PFSK-1 (cell line): ENCODE results near the gene ZBED4.

Source experiments
- FOXP2 ChIP-seq: optimal IDR thresholded peaks from 2 replicates; pipeline ENCODE3; 2011; ENCODE audit warnings: borderline replicate concordance, control low read depth, inconsistent platforms; ENCODE audit not compliant: insufficient read depth; ENCODE audit errors: extremely low read length, extremely low read depth
- POLR2AphosphoS5 ChIP-seq: IDR thresholded peaks from 2 replicates; pipeline ENCODE4 v1.6.1; 2012; ENCODE audit warnings: low read depth, mild to moderate bottlenecking, control low read depth, low read length, moderate library complexity
- REST ChIP-seq, 2 experiments: IDR thresholded peaks; 2 replicates each; pipeline versions ENCODE4 v1.6.1 to v1.8.0; 2011 to 2012; ENCODE audit warnings: low read depth in 2 of 2, low read length in 2 of 2, control low read depth in 1 of 2, inconsistent platforms in 1 of 2, mild to moderate bottlenecking in 1 of 2, moderate library complexity in 1 of 2; ENCODE audit not compliant: insufficient read depth in 1 of 2
- SIN3A ChIP-seq: IDR thresholded peaks from 2 replicates; pipeline ENCODE4 v1.6.1; 2012; ENCODE audit warnings: mild to moderate bottlenecking, low read length, moderate library complexity, borderline replicate concordance; ENCODE audit not compliant: insufficient read depth
- TAF1 ChIP-seq: IDR thresholded peaks from 2 replicates; pipeline ENCODE4 v1.6.1; 2012; ENCODE audit warnings: low read length, control low read depth, borderline replicate concordance; ENCODE audit not compliant: insufficient read depth

ZBED4 gene

GRCh38 chr22:49928185-49928495 is 74.5 kb downstream of the ZBED4 start:
- TF ChIP-seq FOXP2 (no peak), REST (IDR thresholded peaks at IDR 0.05; ENCODE audit: insufficient read depth in 1 of 2, low read depth in 2 of 2, low read length in 2 of 2) (no peak), POLR2AphosphoS5 (no peak), SIN3A (no peak), TAF1 (no peak)

- TF ChIP-seq FOXP2 (no peak), POLR2AphosphoS5 (no peak), REST (IDR thresholded peaks at IDR 0.05; ENCODE audit: insufficient read depth in 1 of 2, low read depth in 2 of 2, low read length in 2 of 2) (no peak), SIN3A (no peak), TAF1 (no peak)
Measured at GRCh38 chr22:49928555-49929210, 75.0 kb downstream of the ZBED4 start.

- TF ChIP-seq REST (IDR thresholded peaks at IDR 0.05; ENCODE audit: insufficient read depth in 1 of 2, low read depth in 2 of 2, low read length in 2 of 2): no peak
- peak; percentile 69 for TF ChIP-seq FOXP2
Measured at GRCh38 chr22:49929211-49929979, 75.8 kb downstream of the ZBED4 start.

GRCh38 chr22:49929994-49930575 is 76.4 kb downstream of the ZBED4 start:
- TF ChIP-seq TAF1 (no peak), FOXP2 (no peak), REST (IDR thresholded peaks at IDR 0.05; ENCODE audit: insufficient read depth in 1 of 2, low read depth in 2 of 2, low read length in 2 of 2) (0 out of 4 replicates have a peak, but pooled peaks of 1 of the 2 experiments have one; percentile 35), POLR2AphosphoS5 (no peak), SIN3A (no peak)
